IPS-11a (cell line): ENCODE results near the gene STX8.

Source experiments
- H3K4me3 ChIP-seq: one replicate; pipeline ENCODE4 v1.5.1; 2013; ENCODE audit warnings: low read depth, low read length, control low read depth

The STX8 gene

DNA sequence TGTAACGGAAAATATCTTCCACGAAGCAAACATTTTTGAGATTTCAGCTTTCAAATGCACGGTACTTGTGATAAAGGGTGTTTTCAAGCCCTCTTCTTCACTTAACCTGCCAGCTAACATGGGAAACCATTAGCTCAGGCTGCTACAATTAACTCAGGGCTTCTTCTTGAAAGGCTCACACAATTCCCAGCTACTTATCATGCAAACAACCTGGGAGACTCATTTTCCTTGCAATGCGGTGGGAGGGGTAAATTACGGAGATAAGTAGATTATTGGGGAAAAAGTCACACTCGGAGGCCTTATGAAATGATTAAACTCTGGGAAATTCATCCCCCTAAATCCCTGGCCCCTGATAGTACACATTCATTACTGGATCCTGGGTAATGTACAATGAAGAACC is 266.4 kb downstream of the STX8 start:
- H3K4me3 ChIP-seq: no peak overlapping the region

DNA sequence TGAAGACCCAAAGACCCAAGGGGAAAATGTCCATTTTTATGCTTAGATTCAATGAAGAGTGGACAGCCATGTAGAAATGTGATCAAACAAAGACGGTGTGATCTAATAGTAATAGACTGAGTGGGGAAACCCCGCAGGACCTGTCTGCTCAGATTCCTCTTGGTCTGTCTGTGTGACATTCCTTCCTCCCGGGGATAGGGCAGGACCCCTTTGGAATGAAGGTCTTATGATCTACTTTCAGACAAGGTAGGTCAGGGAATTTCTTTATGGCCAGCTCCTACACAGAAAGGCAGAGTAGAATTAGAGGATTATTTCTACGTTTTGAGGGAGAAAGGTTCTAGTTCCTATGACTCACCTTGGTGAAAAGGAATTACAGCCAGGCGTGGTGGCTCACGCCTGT is 267.6 kb downstream of the STX8 start:
- H3K4me3 ChIP-seq: no peak overlapping the region

DNA sequence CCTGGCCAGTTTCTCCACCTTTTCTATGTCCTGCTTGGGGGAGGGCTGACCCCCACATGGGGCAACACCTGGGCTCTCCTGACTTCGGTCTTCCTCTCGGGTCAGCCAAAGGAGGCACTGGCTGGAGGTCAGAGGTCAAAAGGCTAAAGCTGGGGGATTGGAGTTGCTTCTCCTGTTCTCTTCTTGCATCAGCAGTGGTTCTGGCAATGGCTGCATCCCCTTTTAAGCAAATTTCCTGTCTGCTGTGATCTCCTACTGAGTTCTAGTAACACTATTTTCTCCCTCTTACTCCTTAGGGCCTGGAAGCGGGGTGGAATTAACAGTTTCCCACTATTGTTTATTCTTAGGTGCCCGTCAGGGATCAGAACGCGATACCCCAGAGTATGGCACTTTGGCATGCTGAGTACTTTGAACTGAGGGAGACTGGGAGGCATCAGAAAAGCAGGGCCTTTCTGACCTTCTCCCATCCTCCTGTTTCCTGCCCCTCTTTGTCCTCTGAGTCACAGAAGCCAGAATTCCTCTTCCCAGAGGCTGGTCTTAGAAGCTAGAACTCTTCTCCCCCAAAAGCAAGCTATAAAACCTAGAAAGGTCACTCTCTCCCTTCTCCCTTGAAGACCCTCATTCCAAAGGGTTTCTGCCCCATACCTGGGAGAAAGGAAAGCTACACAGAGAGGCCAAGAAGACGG is 268.2 kb downstream of the STX8 start:
- no peak overlapping the region for H3K4me3 ChIP-seq

DNA sequence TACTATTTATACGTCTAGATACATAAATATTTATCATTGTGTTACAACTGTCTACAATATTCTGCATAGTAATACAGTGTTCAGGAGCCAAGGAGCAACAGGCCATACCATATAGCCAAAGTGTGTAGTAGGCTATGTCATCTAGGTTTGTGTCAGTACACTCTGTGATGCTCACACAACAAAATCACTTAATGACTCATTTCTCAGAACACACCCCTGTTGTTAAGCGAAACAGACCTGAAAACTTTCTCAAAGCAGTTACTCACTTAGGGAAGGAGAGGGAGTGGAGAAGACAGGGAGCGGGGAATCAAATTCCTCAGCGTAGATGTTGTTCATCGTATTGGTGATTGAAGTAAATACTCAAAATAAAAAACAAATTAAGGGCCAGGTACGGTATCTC is 269.5 kb downstream of the STX8 start:
- no peak overlapping the region for H3K4me3 ChIP-seq

DNA sequence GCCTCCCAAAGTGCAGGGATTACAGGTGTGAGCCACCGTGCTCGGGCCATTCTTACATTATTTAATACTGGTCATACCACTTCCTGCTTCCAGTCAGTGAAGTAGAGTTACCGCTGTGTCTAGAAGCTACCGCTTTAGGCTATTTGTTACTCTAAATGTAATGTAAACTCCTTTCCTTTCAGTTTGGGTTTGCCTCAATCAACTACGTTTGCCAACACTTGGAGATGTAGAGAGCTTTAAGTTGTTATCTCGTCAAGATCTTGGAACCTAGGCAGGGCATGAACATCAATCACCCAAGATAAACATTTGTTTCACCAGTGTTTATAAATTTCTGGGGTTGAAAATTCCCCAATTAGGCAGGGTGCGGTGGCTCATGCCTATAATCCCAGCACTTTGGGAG is 275.9 kb downstream of the STX8 start:
- H3K4me3 ChIP-seq: no peak overlapping the region

DNA sequence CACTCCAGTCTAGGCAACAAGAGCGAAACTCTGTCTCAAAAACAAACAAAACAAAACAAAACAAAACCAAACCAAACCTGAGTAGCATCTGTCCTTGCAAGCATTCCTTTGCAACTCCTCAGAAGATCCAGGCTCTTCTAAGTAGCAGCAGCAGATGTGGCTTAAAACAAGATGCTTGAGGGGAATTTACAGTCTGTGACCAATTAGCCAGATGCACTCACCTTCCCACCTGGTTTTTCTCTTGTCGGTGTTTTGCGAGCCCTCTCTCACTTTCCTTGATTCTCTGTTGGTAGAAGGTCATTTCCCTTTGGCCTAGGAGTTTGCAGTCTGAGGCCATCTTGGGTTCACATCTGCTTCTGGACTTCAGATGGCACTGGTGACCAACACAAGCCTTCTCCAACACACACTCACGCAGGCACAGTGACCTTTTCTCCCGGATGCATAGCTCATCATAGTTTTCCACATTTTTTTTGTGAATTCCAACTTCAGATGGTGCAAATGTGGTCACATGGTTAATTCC is 276.8 kb downstream of the STX8 start:
- no peak overlapping the region for H3K4me3 ChIP-seq

DNA sequence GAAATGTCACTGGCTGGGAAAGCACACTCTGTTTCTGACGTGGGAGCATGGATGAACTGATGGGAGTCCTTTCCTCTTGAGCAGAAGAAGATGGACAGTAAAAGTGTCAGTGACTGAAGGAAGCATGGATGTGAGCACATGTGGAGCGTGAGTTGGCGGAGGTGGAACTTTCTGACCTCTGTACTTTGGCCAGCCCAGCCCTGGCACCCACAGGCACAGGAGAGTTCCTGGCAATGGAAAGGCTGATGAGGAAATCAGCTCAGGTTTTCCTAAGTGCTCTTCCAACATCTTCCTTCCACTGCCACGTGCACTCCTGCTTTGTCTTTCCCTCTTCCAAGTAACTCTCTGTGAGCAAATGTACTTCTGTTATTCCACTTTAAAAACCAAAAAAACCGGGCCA is 277.5 kb downstream of the STX8 start:
- no peak overlapping the region for H3K4me3 ChIP-seq

DNA sequence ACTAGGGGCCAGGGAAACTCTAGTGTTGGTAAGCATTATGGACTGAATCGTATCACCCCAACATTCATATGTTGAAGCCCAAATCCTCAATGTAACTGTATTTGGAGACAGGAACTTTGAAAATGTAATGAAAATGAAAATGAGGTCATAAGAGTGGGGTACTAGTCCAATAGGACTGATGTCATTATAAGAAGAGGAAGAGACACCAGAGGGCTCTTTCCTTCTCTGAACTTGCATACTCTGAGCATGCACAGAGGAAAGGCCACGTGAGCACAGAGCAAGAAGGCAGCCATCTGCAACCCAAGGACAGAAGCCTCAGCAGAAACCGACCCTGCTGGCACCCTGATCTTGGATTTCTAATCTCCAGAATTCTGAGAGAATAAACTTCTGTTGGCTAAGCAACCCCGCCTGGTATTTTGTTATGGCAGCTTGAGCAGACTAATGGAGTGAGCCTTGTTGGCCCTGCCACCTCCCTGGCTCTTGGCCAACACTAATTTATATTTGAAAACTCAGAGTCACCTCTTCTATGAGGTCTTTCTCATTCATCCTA is 280.9 kb downstream of the STX8 start:
- no peak overlapping the region for H3K4me3 ChIP-seq

DNA sequence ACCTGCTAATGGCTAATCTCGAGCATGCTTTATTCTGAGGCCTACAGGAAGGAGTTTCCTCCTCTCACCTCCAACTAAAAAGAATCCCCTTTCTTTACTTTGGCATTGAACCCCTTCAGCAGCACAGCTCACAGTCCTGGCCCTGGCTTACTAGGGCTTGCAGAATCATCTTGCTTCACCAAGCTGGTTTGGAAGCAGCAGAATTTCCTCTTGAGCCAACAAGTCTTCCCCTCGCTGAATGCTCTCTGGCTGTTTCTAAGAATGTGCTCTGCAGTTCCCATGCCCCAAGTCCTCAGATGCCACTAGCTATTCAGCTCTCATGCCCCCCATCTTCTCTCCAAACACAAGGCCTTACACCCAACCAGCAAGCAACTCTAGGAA is 283.1 kb downstream of the STX8 start:
- H3K4me3 ChIP-seq: no peak overlapping the region

DNA sequence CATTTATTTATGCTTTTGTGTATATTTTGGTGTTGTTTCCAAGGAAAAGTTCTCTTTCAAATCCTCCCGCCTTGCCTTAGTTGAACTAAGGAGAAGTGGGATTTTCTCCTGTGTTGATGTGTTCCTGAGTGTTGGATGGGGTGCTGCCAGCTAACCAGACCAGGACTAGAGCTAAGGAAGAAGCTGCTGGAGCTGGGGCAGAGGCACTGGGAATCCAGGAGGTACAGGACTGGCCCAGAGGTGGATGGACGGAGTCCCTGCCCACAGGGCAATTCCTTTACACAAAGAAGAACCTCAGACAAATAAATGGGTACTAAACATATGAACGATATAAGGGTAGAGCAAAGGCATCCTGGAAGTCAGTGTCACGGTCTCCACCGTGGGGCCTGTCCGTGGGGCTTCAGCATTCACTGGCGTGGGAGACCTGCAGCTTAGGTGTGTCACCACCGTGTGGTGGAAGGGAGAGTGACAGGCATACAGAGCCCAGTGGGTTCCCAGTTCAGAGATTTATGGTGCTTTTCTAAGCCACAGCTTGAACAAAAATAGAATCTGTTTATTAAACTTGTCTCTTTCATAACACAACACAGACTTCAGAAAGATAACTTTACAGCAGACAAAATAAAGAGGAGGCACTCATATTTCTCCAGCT is 283.6 kb downstream of the STX8 start:
- H3K4me3 ChIP-seq: no peak overlapping the region

DNA sequence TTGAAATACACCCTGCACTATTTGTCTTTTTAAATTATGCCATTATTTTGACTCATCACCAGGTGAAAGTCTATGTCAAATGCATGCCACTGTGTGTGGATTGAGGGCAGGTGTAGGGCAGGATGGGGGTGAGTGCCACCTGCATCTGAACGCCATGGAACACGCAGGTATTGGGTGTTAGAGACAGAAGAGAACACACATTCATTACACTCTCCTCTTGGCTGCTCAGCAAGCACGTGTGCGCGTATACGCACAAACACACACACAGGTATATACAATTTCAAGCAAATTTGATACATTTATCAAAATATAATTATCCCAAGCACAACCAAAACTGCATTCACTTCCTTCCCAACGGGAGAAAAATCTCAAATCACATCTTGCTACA is 285.4 kb downstream of the STX8 start:
- H3K4me3 ChIP-seq: no peak overlapping the region

DNA sequence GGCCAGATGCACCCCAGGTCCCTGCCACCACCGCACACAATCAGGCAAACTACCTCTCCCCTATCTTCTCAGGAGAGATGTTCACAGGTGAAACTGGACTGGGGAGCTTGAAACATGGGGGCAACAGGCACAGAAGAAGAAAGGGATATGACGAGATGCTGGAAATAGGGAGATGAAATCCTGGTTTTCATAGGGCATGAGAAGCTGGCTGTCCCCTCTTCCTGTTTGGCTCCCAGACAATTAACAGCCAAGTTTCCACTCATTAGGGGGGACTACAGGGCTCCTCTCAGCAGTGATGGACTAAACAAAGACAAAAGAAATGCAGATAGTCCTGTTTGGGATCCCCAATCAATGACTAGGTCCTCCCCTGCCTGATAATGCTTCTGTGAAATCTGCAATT is 288.3 kb downstream of the STX8 start:
- no peak overlapping the region for H3K4me3 ChIP-seq

DNA sequence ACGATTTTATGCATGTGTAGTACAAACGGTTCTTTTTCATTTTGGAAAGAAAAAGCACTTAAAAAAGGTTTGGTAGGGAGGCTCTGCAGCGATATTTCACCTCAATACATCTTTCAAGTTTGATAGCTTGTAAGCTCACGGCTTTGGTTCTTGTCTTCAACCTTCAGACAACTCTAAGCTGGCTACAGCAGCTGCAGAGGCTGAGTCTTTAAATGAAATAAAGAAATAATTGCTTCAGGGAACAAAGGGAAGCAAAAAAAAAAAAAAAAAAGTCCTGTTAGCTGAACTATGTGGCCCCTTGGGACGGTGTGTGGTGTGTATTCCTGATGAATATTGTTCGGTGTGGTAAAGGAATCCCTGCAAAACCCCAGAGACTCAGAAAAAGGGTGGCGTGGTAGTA is 289.2 kb downstream of the STX8 start:
- no peak overlapping the region for H3K4me3 ChIP-seq

DNA sequence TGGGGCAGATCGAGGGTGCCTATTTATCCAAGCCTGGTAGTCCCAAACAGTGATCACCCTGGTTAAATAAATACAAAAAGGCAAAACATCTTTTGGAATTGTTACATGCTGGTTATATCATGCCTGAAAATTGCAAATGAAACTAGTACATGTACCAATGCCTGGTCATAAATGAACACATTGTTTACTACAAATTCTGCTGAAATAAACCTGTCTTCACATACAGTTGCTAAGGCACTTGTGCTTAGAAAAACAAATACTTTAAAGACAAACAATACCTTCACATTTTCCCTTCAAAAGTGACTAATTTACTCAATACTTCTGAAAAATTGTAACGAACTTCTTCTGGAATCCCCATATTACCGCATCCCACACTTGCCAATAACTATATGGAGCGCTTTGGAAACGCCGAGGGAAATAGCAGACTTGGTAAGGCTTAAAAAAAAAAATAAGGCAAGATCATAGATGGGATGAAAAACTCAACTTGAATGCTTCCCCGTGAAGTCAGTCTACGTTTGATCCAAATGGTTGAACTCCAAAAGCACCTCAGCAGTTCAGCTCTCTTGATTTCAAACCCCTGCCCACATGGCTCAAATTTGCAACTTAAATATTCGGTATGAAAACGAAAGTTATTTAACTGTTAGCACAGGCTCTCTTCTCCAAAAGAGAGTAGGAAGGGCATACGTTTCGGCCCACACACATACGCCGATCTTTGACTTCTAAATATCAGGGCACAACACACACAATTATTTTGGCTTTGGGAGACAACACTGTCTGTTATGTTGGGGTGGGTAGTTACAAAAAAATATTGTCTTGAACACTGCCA is 289.8 kb downstream of the STX8 start:
- no peak overlapping the region for H3K4me3 ChIP-seq

DNA sequence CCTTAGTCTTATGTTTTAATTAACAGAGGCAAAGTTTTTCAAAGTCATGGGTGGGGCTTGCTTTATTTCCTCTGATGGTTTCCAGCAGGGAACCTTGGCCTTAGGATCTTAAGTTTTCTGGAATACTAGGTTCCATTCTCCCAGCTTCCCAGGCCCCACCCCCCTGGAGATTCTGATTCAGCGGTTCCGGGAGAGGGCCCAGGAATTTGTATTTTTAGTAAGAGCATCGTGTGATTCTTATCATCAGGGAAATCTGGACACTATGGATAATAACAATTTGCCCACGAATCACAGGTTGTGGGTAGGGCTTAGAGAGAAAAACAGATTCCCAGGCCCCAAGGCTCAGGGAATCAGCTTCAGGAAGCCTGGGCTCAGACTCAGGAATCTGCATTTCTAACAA is 290.7 kb downstream of the STX8 start:
- H3K4me3 ChIP-seq: no peak overlapping the region

DNA sequence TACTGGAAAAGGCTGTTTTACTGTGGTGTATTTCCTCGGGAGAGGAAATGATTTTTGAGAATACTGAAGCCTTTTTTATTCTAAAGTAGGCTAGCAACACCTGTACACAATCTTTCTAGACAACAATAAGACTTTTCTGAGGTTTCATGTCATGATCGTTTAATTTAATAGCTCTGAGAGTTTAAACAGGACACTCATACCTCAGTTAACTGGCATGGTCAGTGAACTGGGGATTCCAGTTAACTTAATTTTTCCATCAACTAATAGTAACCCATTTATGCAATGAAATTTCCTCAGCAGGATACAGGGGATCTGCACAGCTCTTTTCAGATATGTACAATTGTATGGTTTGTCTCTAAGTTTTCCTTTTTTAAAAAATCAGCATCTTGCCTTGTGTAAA is 291.7 kb downstream of the STX8 start:
- no peak overlapping the region for H3K4me3 ChIP-seq

DNA sequence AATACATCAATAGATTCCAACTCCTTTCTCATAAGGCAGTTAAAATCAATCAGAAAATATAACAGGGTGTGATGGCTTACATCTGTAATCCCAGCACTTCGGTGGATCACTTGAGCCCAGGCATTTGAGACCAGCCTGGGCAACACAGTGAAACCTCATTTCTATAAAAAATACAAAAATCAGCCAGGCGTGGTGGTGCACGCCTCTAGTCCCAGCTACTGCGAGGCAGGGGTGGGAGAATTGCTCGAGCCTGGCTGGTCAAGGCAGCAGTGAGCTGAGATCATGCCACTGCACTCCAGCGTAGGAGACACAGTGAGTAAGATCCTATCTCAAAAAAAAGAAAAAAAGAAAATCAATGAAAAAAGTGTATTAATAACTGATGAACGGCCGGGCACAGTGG is 295.7 kb downstream of the STX8 start:
- H3K4me3 ChIP-seq: no peak overlapping the region

DNA sequence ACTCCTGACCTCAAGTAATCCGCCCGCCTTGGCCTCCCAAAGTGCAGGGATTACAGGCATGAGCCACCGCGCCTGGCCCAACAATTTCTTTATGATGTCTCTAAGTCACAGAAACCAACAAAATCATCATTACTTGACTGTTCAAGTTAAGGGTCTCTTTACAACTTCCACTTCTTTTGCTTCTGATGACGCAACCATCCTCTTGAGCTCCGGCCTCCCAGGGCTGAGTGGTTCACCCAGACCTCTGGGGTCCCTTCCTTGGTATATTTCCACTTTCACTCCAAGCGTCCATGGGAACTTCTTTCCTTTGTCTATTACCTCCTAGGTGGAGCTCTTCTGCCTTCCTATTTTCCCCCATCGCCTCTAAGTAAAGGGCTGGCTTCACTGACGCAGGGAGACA is 300.6 kb downstream of the STX8 start:
- no peak overlapping the region for H3K4me3 ChIP-seq

DNA sequence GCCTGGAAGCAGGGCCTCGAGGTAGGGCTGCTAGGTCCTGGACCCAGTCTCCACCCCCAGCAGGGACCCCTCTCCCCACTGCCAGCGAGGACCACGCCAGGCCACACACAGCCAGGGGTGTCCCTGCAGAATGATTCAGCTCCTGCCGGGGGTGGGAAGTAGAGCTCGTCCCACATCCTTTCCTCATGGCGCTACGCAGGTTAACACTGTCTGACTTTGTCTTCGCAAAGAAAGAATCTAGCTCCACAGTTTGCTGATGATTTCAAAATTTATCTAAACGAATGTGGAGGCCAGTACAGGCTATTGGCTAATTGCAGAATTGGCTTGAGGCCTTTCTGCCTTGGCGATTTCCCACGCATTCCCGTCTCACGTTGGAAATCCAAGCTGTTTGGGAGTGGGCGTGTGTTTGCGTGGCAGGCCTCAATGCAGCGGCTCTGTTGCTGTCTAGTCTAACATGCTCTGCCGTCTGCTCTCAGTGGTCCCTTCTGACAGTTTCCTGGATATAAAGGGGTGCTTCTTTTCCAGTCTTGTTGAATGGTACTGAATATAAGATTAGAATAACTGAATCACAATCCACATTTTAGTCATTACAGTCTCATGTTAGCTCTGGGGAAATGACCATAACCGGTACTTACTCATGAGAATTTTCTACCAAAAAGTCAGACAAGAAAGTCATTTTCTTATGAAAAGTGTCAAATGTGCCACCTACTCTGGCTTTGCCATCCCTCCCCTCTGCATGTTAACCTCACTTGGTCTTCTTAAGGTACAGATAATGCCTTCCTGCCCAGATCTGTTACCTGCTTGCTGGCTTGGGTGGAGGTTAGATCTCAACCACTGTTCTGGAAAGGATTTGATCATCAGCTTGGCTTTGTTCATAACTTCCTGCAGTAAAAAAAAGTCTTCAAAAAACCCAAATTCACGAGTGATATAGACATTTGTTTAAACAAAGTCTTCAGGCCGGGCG is 301.9 kb downstream of the STX8 start:
- H3K4me3 ChIP-seq: no peak overlapping the region

DNA sequence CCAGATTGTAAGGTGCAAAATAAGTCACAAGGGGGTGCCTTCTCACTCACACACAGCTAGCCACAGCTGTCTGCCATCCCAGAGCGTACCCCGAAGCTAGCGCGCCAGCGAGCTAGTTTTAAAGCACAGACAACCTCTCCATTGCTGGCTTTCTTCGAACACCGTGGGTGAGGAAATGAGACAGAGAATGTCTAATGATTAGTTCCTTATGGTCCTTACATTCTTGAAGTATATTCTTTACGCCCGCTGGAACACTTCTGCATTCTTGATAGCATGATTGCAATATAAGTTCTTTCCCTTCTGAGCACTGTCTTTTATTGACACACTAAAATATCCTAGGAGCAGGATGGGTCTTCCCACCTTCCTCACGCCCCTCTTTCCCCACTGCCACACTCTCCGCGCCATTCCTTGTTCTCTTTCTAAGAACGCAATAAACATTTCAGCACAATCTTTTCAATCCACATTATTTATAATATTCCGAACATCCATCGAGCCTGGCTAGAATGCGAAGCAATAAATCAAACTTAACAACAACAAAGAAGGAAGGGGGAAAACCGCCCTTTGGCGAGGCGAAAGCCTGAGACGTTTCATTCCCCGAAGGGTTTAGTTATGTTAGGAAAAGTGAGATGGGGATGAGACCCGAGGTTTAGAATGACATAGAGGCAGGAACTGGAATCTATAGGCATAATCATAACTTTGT is 303.0 kb downstream of the STX8 start:
- no peak overlapping the region for H3K4me3 ChIP-seq
